AG09309 (cell line): ENCODE measurements around the gene FFAR4.

Experiments
- DNase-seq: peaks from one replicate; pipeline ENCODE4 v3.0.0-alpha.2; 2010; ENCODE audit warnings: low read depth
- H3K4me3 ChIP-seq: 2 replicates; pipeline ENCODE4 v1.5.1; 2011; ENCODE audit warnings: mild to moderate bottlenecking, low read depth, low read length, moderate library complexity; ENCODE audit not compliant: control insufficient read depth
- CTCF ChIP-seq: IDR thresholded peaks from 2 replicates; pipeline ENCODE4 v1.5.1; 2011; ENCODE audit warnings: mild to moderate bottlenecking, low read depth, low read length, inconsistent platforms; ENCODE audit not compliant: insufficient read depth, control insufficient read depth; ENCODE audit errors: missing control alignments

The FFAR4 gene

GRCh38 chr10:93601774-93602162 lies 35.3 kb downstream of the FFAR4 start:
- no peak for TF ChIP-seq CTCF
- DNase-seq = no peak
- no peak overlapping the region for H3K4me3 ChIP-seq

- TF ChIP-seq CTCF = no peak
- DNase-seq = no peak
- no peak overlapping the region for H3K4me3 ChIP-seq
These were observed 36.6 kb downstream of the FFAR4 start for GRCh38 chr10:93603023-93603422.

DNA sequence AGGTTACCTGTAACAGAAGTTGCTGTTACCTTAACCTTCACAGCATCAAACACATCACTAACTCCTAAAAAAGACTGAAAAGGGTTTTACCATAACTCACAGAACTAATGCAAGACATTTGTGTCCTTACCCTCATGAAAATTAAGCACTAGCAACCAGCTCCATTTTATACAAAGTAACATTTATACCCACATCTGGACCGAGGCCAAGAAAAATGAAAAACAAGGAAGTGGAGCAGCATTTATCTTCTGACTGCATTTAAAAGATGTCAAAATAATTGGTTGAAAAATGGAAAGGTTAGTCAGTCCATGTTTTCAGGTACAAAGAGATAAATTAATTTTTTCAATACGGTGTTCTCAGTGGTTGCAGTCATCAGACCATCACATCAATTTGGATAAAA lies 37.7 kb downstream of the FFAR4 start:
- H3K4me3 ChIP-seq = no peak overlapping the region
- no peak for TF ChIP-seq CTCF
- no peak for DNase-seq

- no peak for DNase-seq
- TF ChIP-seq CTCF = no peak
These were observed 42.0 kb downstream of the FFAR4 start for GRCh38 chr10:93608421-93608820.

GRCh38 chr10:93612311-93612710 lies 45.8 kb downstream of the FFAR4 start, which contains the start of gene PDE6C:
Gene PDE6C (plus strand): TSS chr10:93612537. CDS start chr10:93612726, 189 bp downstream.
- DNase-seq = no peak
- H3K4me3 ChIP-seq = no peak within 1 kb of the TSS
- no peak for TF ChIP-seq CTCF

More at GRCh38 chr10:93608421-93608820, 42.0 kb downstream of the FFAR4 start:
- no peak overlapping the region for H3K4me3 ChIP-seq

- DNase-seq = no peak
- no peak overlapping the region for H3K4me3 ChIP-seq
- TF ChIP-seq CTCF = no peak
These were observed 46.7 kb downstream of the FFAR4 start for GRCh38 chr10:93613126-93613525.

- TF ChIP-seq CTCF = no peak
- DNase-seq = no peak
These were observed 47.8 kb downstream of the FFAR4 start for GRCh38 chr10:93614101-93614825.

More at GRCh38 chr10:93614101-93614825, 47.8 kb downstream of the FFAR4 start:
- H3K4me3 ChIP-seq = no peak overlapping the region
